Embryonic facial prominence (tissue), 1 donor: Measurements from ENCODE around the gene CSTB.

ENCODE experiments used
- DNase-seq: peaks from one replicate; pipeline ENCODE4 v3.0.0-alpha.2; 2016; ENCODE audit errors: extremely low spot score

Gene CSTB

GRCh38 chr21:43810505-43811261 is 34.6 kb upstream of the CSTB start:
- DNase-seq: no peak

GRCh38 chr21:43809853-43810504 is 33.9 kb upstream of the CSTB start:
- no peak for DNase-seq

- no peak for DNase-seq
These were observed 33.3 kb upstream of the CSTB start for GRCh38 chr21:43809346-43809799.

GRCh38 chr21:43808832-43809251 is 32.7 kb upstream of the CSTB start:
- DNase-seq: no peak

- no peak for DNase-seq
These were observed 32.3 kb upstream of the CSTB start for GRCh38 chr21:43808367-43808766.

GRCh38 chr21:43806017-43806710 is 30.1 kb upstream of the CSTB start:
- DNase-seq: no peak

- DNase-seq: no peak
These were observed 29.2 kb upstream of the CSTB start for GRCh38 chr21:43805275-43805800.

- DNase-seq: no peak
These were observed 27.6 kb upstream of the CSTB start for GRCh38 chr21:43803558-43804300.

GRCh38 chr21:43802713-43803313 is 26.7 kb upstream of the CSTB start:
- DNase-seq: no peak

- DNase-seq: no peak
These were observed 25.1 kb upstream of the CSTB start for GRCh38 chr21:43801006-43801783.

- no peak for DNase-seq
These were observed 24.5 kb upstream of the CSTB start for GRCh38 chr21:43800566-43800965.

GRCh38 chr21:43800124-43800523 is 24.0 kb upstream of the CSTB start:
- no peak for DNase-seq

- DNase-seq: no peak
These were observed 23.3 kb upstream of the CSTB start for GRCh38 chr21:43799301-43799840.

GRCh38 chr21:43797925-43798715 is 22.0 kb upstream of the CSTB start:
- no peak for DNase-seq

GRCh38 chr21:43797415-43797814 is 21.3 kb upstream of the CSTB start:
- DNase-seq: no peak

GRCh38 chr21:43794857-43795256 is 18.7 kb upstream of the CSTB start:
- no peak for DNase-seq

GRCh38 chr21:43794311-43794710 is 18.2 kb upstream of the CSTB start:
- DNase-seq: no peak

- DNase-seq: no peak
These were observed 17.1 kb upstream of the CSTB start for GRCh38 chr21:43793243-43793642.

- DNase-seq: no peak
These were observed 16.3 kb upstream of the CSTB start for GRCh38 chr21:43792406-43792805.
